Ovary (tissue), 3 donors: Measurements from ENCODE around the gene STAT3.
"Not testable (repeated sequence)": the region's sequence is repeated elsewhere in the genome, so short reads cannot be mapped to it uniquely, and the experiment has no call there.

Experiments used
- POLR2A ChIP-seq: fragments of 450-650 bp; IDR thresholded peaks from one replicate; pipeline ENCODE4 v1.6.1; 2017; ENCODE audit warnings: antibody characterized with exemption, mild to moderate bottlenecking, moderate library complexity
- TF ChIP-seq, protein P1 (sequence below), 3 donors: fragments of 450-650 bp in 2 of 3; fragments of 200-600 bp in 1 of 3; IDR thresholded peaks; one replicate each; pipeline versions ENCODE4 v1.5.1 to v1.8.0; 2016 to 2022; ENCODE audit warnings: antibody characterized with exemption in 3 of 3, mild to moderate bottlenecking in 1 of 3
- donor health status: DM: no; HTN: no; CAD: no.

GRCh38 chr17:42297775-42298174 is 90.5 kb downstream of the STAT3 start:
- TF ChIP-seq, protein P1, sequence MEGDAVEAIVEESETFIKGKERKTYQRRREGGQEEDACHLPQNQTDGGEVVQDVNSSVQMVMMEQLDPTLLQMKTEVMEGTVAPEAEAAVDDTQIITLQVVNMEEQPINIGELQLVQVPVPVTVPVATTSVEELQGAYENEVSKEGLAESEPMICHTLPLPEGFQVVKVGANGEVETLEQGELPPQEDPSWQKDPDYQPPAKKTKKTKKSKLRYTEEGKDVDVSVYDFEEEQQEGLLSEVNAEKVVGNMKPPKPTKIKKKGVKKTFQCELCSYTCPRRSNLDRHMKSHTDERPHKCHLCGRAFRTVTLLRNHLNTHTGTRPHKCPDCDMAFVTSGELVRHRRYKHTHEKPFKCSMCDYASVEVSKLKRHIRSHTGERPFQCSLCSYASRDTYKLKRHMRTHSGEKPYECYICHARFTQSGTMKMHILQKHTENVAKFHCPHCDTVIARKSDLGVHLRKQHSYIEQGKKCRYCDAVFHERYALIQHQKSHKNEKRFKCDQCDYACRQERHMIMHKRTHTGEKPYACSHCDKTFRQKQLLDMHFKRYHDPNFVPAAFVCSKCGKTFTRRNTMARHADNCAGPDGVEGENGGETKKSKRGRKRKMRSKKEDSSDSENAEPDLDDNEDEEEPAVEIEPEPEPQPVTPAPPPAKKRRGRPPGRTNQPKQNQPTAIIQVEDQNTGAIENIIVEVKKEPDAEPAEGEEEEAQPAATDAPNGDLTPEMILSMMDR (IDR thresholded peaks at IDR 0.05) = not testable (repeated sequence)
- TF ChIP-seq POLR2A = not testable (repeated sequence)
